NCI-H1417 treated with DMSO at 0.1 percent for 48 hours (cell line): ENCODE data around the gene ADGRV1.

Experiments
- DNase-seq: peaks from one replicate; lab custom pipeline; 2025; lab: John Stamatoyannopoulos, UW

Gene ADGRV1

GRCh38 chr5:91135475-91136248 lies 577.1 kb downstream of the ADGRV1 start:
- no peak for DNase-seq

GRCh38 chr5:91136271-91136670 lies 577.7 kb downstream of the ADGRV1 start:
- no peak for DNase-seq

GRCh38 chr5:91137647-91138046 lies 579.0 kb downstream of the ADGRV1 start:
- DNase-seq = no peak

- DNase-seq = no peak
Observed at GRCh38 chr5:91139572-91140200, 581.1 kb downstream of the ADGRV1 start.

- no peak for DNase-seq
Observed at GRCh38 chr5:91140657-91141056, 582.1 kb downstream of the ADGRV1 start.

GRCh38 chr5:91141642-91142041 lies 583.0 kb downstream of the ADGRV1 start:
- no peak for DNase-seq

- no peak for DNase-seq
Observed at GRCh38 chr5:91142386-91142785, 583.8 kb downstream of the ADGRV1 start.

- no peak for DNase-seq
Observed at GRCh38 chr5:91142819-91143218, 584.2 kb downstream of the ADGRV1 start.

- DNase-seq = no peak
Observed at GRCh38 chr5:91143840-91144239, 585.2 kb downstream of the ADGRV1 start.

GRCh38 chr5:91144491-91145332 lies 586.1 kb downstream of the ADGRV1 start:
- no peak for DNase-seq

- DNase-seq = no peak
Observed at GRCh38 chr5:91145333-91145620, 586.7 kb downstream of the ADGRV1 start.

- no peak for DNase-seq
Observed at GRCh38 chr5:91146230-91146629, 587.6 kb downstream of the ADGRV1 start.

GRCh38 chr5:91146905-91147600 lies 588.5 kb downstream of the ADGRV1 start:
- no peak for DNase-seq

GRCh38 chr5:91150234-91150633 lies 591.6 kb downstream of the ADGRV1 start:
- no peak for DNase-seq

- DNase-seq = no peak
Observed at GRCh38 chr5:91150636-91151035, 592.0 kb downstream of the ADGRV1 start.

- no peak for DNase-seq
Observed at GRCh38 chr5:91151947-91152346, 593.4 kb downstream of the ADGRV1 start.

GRCh38 chr5:91154338-91154737 lies 595.7 kb downstream of the ADGRV1 start:
- DNase-seq = no peak

GRCh38 chr5:91155274-91155673 lies 596.7 kb downstream of the ADGRV1 start:
- no peak for DNase-seq

- DNase-seq = no peak
Observed at GRCh38 chr5:91156242-91156641, 597.6 kb downstream of the ADGRV1 start.

- no peak for DNase-seq
Observed at GRCh38 chr5:91158011-91158410, 599.4 kb downstream of the ADGRV1 start.

GRCh38 chr5:91159647-91160046 lies 601.0 kb downstream of the ADGRV1 start:
- no peak for DNase-seq

GRCh38 chr5:91160714-91161285 lies 602.2 kb downstream of the ADGRV1 start:
- no peak for DNase-seq
